Pancreas (tissue), 10 donors: ENCODE results near the gene GLT6D1. TPM values are rescaled to one million over a fixed set of nuclear protein-coding genes. Genes with fewer than 3 reads are reported as not detected.
"Not testable (repeated sequence)": the region's sequence is repeated elsewhere in the genome, so short reads cannot be mapped to it uniquely, and the experiment has no call there.

Source experiments
- ATAC-seq, 4 donors: fragments of 200-7000 bp; cut with Tn5 transposase; one replicate each; pipeline versions ENCODE4 v1.8.0 to v1.9.1; 2020; ENCODE audit warnings: mild to moderate bottlenecking in 4 of 4, moderate library complexity in 4 of 4
- DNase-seq, 6 donors: peaks; one replicate each; pipeline ENCODE4 v3.0.0-alpha.2; 2020
- FAIRE-seq: peaks from 2 replicates; lab custom pipeline; 2012; peaks lifted over from hg19 to GRCh38; lab: Jason Lieb, UNC
- H3K27ac ChIP-seq, 4 donors: fragments of 200-600 bp; sonication (generic); 1 replicate in 3 of 4; 2 replicates in 1 of 4; pipeline versions ENCODE4 v1.5.0 to v1.8.0; 2020
- H3K27me3 ChIP-seq, 4 donors: fragments of 200-600 bp; one replicate each; pipeline ENCODE4 v1.8.0; 2021
- H3K36me3 ChIP-seq, 3 donors: fragments of 200-600 bp; sonication (generic) in 1 of 3; one replicate each; pipeline versions ENCODE4 v1.5.0 to v1.8.0; 2020 to 2021
- H3K4me1 ChIP-seq, 3 donors: fragments of 200-600 bp; one replicate each; pipeline ENCODE4 v1.8.0; 2021
- H3K4me3 ChIP-seq, 4 donors: fragments of 200-600 bp; sonication (generic) in 2 of 4; one replicate each; pipeline versions ENCODE4 v1.5.0 to v1.8.0; 2020 to 2021
- H3K9me3 ChIP-seq, 4 donors: fragments of 200-600 bp; one replicate each; pipeline ENCODE4 v1.8.0; 2021
- CTCF ChIP-seq, 4 donors: fragments of 200-600 bp; sonication (generic) in 3 of 4; IDR thresholded peaks; one replicate each; pipeline versions ENCODE4 v1.5.0 to v1.8.0; 2021; ENCODE audit warnings: antibody characterized with exemption in 4 of 4
- WGBS, 2 donors: extraction: QIAGEN DNeasy Blood & Tissue Kit; methylation state at CpG; one replicate each; pipeline ENCODE4 v1.1.7; 2013; 5-methylcytosine and 5-hydroxymethylcytosine counted together
- intact Hi-C, 3 donors: fragments of 100-400 bp; cut with DNase I; formaldehyde crosslinking; loops; one replicate each; pipeline versions ENCODE4 v1.11.1 to v1.14.2; 2022
- polyA plus RNA-seq, 2 donors: library from polyadenylated mRNA; stranded (reverse); fragments of 200-250 nt; gene quantifications; one replicate each; pipeline ENCODE4 v1.2.3, GENCODE V29; 2013
- total RNA-seq, 6 donors: library from RNA; stranded (reverse); fragmentation: NEBNext Ultra II Directional in 4 of 6; extraction: Animal tissue kit (Norgen Biotek cat#: 25700) in 4 of 6; gene quantifications; one replicate each; pipeline versions ENCODE4 v1.2.1 to v1.2.4, GENCODE V29; 2021 to 2023
- donor health status: healthy with polysubstance abuse.
- donor health status: DM: no; HTN: no; CAD: no; lungs with moderate emphysema.
- donor health status: DM: no; HTN: no; CAD: no.
- donor health status: control.
- donor health status: control.
- donor health status: Bipolar disorder and iron deficiency.
- donor health status: DM: yes; HTN: yes; CAD: no.
- donor health status: DM: no; HTN: no; CAD: no.
- donor health status: DM: no; HTN: no; CAD: no.
- donor health status: DM: yes; HTN: yes; CAD: no.

The GLT6D1 gene
- total and polyA plus RNA-seq, 8 donors = 0.07 TPM; not detected in 7

GRCh38 chr9:135674977-135675376 is 35.6 kb upstream of the GLT6D1 start:
- Histone ChIP-seq H3K9me3 (no peaks in the 10 kb centered on the region), H3K27me3 (no peaks in the 10 kb centered on the region), H3K27ac (no peak overlapping the region), H3K36me3 (no peaks in the 10 kb centered on the region), H3K4me3 (no peak overlapping the region), H3K4me1 (no peaks in the 10 kb centered on the region)
- DNase-seq (peak in 1 of 6 donors; percentile 16), FAIRE-seq (no peak), ATAC-seq (no peak)
- intact Hi-C loops = no loop called here
- TF ChIP-seq CTCF (IDR thresholded peaks at IDR 0.05) = no peak
- WGBS, 2 donors = 47 to 59% methylated on average over 10 of the region's 10 CpGs

DNA sequence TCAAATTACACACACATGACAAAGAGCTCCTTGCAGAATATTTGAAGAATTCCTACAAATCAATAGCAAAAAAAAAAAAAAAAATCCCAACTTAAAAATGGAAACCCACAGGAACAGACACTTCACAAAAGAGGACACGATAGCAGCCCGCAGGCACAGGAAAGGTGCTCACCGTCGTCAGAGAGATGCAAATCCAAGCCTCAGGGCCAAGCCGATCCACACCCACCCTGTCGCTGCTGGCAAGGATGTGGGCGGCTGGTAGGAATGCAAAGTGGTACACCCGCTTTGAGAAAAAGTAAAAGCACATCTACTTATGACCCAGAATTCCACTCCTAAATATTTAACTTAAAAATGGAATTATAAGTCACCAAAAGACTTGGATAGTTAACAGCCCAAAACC is 34.6 kb upstream of the GLT6D1 start:
- no peaks in the 10 kb centered on the region for H3K4me1 ChIP-seq
- DNase-seq (no peak), ATAC-seq (no peak), FAIRE-seq (no peak)
- no peaks in the 10 kb centered on the region for H3K9me3 ChIP-seq
- TF ChIP-seq CTCF (IDR thresholded peaks at IDR 0.05) = no peak
- no peak overlapping the region for H3K27ac ChIP-seq
- WGBS, 2 donors = 67 to 70% methylated on average over 8 of the region's 8 CpGs
- H3K4me3 ChIP-seq = no peak overlapping the region
- H3K27me3 ChIP-seq = no peaks in the 10 kb centered on the region
- intact Hi-C loops = no loop called here
- no peaks in the 10 kb centered on the region for H3K36me3 ChIP-seq

GRCh38 chr9:135672786-135673185 is 33.4 kb upstream of the GLT6D1 start:
- intact Hi-C loops, H3K4me3 ChIP-seq, H3K9me3 ChIP-seq, H3K27me3 ChIP-seq, FAIRE-seq, H3K27ac ChIP-seq, H3K36me3 ChIP-seq, ATAC-seq, H3K4me1 ChIP-seq: not testable (repeated sequence)
- DNase-seq = peak in 1 of 6 donors; percentile 1
- 70 to 80% methylated on average over 7 of the region's 7 CpGs for WGBS, 2 donors

DNA sequence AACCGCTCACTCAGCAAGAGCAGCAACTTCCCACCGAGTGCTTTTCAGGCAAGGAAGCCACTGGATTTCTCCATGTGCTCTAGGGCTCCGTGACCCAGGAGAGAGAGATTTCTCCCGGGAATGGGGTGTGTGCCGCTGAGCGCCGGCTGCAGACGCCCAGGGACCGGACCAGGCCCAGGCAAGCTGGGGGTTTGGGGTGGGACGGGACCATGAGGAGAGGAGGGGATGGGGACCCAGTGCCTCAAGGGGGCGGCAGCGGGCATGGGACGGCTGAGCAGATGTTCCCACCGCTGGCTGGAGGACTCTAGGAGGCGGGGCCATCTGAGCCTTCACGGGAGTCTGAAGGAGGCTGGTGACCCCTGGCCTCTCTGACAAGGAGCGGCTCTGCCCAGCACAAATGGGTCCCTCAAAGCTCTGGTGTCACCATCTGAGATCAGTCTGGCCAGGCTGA is 32.3 kb upstream of the GLT6D1 start:
- Histone ChIP-seq H3K4me3 (no peak overlapping the region), H3K9me3 (no peaks in the 10 kb centered on the region), H3K27ac (no peak overlapping the region), H3K36me3 (no peaks in the 10 kb centered on the region), H3K4me1 (no peaks in the 10 kb centered on the region), H3K27me3 (no peaks in the 10 kb centered on the region)
- no peak for FAIRE-seq
- WGBS, 2 donors = 50 to 51% methylated on average over 15 to 17 of the region's 17 CpGs
- TF ChIP-seq CTCF (IDR thresholded peaks at IDR 0.05) = no peak
- DNase-seq = no peak
- ATAC-seq = no peak
- intact Hi-C loops = no loop called here

DNA sequence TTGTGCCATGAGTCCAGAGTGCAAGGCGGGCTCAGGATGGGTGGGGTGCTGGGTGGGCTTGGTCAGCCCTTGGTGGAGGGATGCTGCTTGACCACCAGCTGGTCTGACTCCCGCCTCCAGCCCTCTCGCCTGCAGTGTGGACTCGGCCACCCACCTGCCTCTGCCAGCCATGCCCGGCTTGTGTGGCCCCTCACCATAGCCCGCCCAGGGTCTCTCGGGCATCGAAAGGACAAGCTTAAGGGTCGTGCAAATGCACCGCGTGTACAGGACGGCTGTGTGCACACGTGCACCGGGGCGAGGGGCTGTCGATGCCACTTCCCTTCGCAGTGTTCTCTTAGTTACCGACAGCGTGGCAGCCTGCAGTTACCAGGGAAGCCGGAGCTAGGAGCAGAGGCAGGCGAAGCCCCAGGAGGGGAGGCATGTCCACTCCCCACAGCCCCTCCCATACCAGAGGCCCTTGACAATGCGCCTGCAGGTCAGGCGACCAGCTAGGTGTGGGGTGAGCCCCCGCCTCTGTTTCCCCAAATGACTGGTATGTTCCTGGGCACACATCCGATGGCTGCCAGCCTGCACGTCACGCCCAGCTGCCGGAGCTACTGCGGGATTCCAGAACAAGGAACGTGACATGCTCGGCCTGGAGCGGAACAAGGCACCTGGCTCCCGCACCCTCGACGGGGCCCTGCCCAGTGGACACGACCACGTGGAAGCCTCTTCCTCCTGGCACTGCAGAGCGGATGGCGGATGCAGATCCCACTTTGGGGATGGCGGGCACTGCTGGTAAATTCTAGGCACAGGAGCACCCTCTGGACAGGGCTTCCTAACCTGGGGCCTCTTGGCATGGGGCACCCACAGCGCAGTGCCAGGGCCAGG is 31.6 kb upstream of the GLT6D1 start:
- intact Hi-C loops = no loop called here
- FAIRE-seq = no peak
- 72 to 78% methylated on average over 41 of the region's 41 CpGs for WGBS, 2 donors
- Histone ChIP-seq H3K9me3 (no peaks in the 10 kb centered on the region), H3K4me1 (no peaks in the 10 kb centered on the region), H3K36me3 (no peaks in the 10 kb centered on the region), H3K4me3 (no peak overlapping the region), H3K27me3 (no peaks in the 10 kb centered on the region), H3K27ac (no peak overlapping the region)
- peak in 2 of 6 donors; percentile 40 to 48 for DNase-seq
- TF ChIP-seq CTCF (IDR thresholded peaks at IDR 0.05) = no peak
- no peak for ATAC-seq
